HG03175 (cell line): ENCODE measurements around the gene RNF169.
A peak's percentile ranks its signal among the peaks of the same experiment; 100 is the strongest.

Experiments
- ATAC-seq: cut with Tn5 transposase; IDR thresholded peaks from one replicate; pipeline ENCODE4 v1.9.1; 2021; ENCODE audit warnings: mild to moderate bottlenecking, moderate library complexity; ENCODE audit not compliant: unreplicated experiment

The RNF169 gene

DNA sequence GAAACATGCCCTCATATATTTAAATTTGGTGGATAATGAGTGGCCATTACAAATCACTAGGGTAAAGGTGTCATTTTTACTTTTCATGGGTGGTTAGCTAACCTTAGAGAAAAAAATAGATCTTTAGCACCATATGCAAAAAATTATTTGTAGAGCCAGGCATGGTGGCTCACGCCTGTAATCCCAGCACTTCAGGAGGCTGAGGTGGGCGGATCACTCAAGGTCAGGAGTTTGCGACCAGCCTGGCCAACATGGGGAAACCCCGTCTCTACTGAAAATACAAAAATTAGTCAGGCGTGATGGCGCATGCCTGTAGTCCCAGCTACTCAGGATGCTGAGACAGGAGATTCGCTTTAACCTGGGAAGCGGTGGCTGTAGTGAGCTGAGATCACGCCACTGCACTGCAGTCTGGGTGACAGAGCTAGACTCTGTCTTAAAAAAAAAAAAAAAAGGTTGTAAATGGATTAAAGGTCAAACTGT is 19.6 kb downstream of the RNF169 start:
- peak; percentile 49 for ATAC-seq

- ATAC-seq = no peak
Measured at GRCh38 chr11:74769055-74769707, 20.5 kb downstream of the RNF169 start.

DNA sequence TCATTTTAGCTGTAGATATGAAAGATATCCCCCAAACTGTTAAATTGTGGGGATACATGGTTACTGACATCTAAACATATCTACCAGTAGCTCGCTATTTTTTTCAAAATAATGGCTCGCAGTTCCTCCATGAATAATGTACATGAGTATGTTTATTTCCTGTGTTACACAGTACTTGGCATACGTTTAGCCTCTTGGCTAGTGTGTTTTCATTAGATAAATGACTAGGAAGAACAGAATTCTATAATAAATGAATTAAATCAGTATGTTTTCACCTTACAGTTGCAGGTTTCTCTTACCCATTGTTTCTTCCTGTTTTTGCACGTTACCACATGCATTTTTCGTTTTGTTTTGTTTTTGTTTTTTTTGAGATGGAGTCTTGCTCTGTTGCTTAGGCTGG is 21.8 kb downstream of the RNF169 start:
- no peak for ATAC-seq

DNA sequence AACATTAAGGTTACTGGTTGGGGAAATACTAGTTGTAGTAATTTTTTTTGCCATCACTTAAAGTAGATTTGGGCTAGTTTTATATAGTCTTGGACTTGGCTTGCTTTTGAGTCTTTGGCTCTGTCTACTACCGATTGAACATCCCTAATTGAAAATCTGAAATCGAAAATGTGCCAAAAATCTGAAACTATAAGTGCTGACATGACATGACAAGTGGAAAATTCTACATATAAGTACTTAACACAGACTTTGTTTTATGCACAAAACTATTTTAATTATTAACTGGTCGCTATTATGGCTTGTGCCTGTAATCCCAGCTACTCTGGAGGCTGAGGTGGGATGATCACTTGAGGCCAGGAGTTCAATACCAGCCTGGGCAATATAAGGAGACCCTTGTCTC is 22.5 kb downstream of the RNF169 start:
- no peak for ATAC-seq

- no peak for ATAC-seq
Measured at GRCh38 chr11:74773476-74773875, 24.8 kb downstream of the RNF169 start.

DNA sequence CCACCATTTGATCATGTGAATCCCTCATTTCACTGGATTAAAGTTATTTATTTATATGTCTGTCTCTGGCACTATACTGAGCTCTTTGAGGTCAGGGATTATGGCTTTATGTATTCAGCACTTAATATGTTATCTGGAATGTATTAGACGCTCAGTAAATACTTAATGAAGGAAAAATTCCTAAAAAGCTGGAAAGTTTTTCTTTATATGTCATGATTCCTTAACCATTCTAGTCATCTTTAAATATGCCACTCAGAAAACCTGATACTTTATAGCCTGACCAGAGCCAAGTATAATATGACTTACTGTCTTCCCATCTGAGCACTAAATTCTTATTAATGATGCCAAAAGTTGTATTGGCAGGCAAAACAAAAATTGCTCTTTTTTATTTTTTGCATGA is 27.1 kb downstream of the RNF169 start:
- no peak for ATAC-seq

DNA sequence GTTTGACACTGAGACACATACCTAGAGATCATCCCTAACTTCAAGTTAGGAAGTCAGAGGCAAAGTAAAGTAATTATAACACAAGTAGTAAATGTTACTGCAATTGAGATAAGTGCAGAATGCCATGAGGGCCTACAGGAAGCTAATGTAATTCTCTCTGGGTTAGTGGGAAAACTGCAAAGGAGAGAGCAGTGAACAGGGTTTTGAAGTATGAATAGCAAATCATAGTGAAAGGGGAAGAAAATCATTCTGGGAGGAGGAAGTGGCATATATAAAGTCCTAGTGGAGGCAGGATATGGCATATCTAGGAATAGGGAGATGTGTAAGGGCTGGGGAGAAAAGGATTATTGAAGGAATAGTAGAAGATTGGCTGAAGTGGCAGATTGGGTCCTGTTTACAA is 27.9 kb downstream of the RNF169 start:
- ATAC-seq = no peak

GRCh38 chr11:74777038-74777437 is 28.4 kb downstream of the RNF169 start:
- no peak for ATAC-seq

- ATAC-seq = no peak
Measured at GRCh38 chr11:74777877-74778276, 29.2 kb downstream of the RNF169 start.

GRCh38 chr11:74778581-74778980 is 29.9 kb downstream of the RNF169 start:
- ATAC-seq = no peak

DNA sequence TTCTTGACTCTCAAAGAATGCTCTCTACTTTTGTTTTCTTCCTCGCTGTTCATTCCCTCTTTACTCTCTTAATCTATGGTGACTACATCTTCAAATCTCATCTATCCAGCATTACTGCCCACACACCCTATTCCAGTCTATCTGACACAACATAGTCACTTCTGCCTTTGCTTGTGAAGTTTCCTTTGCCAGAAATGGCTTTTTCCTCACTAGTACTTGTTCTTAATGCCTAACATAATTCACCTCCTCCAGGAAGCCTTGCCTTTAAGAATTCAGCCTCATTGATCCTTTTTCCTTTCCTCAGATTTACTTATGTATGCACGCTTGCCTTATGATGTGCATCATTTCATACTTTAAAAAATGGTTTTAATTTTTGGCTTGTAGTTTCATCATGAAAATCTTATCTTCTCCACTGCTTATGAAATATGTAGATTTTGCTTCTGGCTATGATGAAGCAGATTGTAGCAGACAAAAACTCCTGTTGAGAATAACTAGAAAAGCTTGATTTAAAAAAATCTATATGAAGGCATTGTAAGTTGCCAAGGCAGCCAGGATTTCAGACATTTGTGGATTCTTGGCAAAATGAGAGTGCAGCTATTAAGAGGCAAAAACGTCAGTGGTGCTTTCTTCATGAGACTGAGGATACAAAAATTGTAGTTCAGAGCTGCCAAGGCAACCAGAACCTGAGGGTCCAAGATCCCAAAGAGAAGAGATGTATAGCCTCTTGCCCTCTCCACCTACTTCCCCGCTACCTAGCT is 31.8 kb downstream of the RNF169 start:
- no peak for ATAC-seq

DNA sequence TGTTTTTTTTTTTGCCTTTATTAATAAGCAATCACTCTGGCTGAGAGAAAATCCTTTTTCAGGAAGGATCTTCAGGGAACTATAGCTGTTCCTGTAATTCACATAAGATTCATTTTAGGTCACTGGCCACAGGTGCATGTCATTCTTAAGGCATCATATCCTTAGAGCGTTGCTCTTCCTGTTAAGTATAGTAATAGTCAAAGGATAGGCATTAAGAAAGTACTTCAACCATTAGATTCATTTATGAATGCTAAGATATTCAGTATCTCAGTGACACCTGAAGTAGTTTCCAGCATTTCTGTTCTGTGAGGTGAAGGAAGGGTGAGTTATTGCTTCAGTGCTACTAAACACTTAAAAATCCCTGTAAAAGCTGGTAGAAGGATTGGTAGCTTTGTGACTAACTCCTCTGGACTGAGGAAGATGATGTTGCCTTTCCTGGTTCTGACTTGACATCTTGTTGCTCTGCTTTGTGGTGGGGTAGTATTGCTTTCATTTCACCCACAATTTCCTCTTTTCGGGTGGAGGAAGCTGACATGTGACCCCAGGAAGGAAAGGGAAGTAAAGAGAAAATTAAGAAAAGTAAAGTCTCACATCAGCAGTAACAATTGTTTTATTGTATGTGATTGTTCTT is 34.7 kb downstream of the RNF169 start:
- peak; percentile 86 for ATAC-seq

DNA sequence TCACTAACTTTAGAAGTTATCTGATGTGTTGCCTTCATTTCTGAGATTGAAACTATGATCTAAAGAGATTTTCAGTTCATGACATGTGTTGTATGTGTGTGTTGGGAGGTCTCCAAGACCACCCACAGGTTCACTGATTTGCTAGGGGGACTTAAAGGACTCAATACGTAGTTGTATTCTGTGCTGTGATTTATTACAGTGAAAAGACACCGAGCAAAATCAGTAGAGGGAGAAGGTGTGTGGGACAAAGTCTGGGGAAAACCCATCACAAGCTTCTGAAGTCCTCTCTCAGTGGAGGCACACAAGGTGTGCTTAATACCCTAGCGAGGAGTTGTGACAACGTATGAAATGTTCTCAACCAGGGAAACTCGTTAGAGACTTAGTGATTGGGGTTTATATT is 35.6 kb downstream of the RNF169 start:
- peak; percentile 43 for ATAC-seq

DNA sequence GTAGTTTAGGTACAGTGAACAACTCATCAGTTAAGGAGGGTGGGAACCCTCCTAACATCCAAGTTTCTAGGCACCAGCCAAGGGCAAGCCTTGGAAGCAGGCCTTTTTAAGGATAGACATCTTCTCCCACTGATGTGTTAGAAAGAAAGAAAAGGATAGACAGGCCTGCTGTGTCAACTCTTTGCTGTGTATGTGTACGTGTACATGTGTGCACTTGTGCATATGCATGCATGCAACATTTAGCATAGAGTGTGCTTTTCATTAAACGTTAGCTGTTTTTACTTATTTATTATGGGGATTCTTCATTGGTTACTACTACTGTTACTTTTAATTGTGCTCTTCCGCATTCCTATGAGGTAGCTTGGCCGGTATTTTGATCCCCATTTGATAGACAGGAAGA is 36.1 kb downstream of the RNF169 start:
- ATAC-seq = no peak

DNA sequence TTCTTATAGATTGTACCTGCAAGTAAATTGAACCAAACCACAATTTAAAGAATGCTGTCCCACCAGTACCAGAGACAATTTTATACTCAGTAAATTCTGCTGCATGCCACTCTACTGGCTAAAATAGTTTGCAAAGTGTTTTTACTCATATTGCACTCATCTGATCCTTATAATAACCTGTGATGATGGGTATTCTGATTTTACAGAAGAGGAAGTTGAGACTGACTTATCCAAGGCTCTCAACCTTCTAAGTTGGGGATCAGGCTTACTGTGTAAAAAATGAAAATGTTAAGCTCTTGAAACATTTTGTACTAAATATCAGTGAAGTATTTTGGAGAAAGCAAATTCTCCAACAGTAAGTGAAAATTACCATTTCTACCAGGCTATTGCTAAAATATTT is 37.9 kb downstream of the RNF169 start:
- no peak for ATAC-seq

GRCh38 chr11:74791333-74792100 is 42.9 kb downstream of the RNF169 start:
- ATAC-seq = no peak

GRCh38 chr11:74806267-74806666 is 57.6 kb downstream of the RNF169 start:
- ATAC-seq = no peak

DNA sequence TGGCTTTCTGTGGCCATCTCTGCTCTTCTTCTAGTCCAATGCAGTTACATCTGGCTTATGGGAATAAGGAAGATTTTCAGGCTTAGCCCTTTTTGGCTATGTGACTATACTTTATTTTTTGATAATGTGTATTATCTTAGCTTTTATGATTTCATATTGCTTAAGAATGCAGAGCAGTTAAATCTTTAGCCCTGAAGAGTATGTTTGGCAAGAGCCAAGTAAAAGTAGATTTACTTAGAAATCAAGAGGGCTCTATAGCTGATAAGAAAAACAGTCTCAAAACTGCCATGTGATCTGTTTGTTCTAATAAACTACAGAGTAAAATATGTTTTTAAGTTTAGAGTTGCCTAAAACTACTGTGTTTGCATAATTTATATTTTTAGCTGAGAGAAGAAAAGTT is 61.2 kb downstream of the RNF169 start:
- ATAC-seq = no peak

- no peak for ATAC-seq
Measured at GRCh38 chr11:74815966-74816365, 67.3 kb downstream of the RNF169 start.

- ATAC-seq = no peak
Measured at GRCh38 chr11:74816664-74817063, 68.0 kb downstream of the RNF169 start.

GRCh38 chr11:74818283-74818946 is 69.8 kb downstream of the RNF169 start:
- no peak for ATAC-seq
